CD4-positive, alpha-beta T cell (primary cell): ENCODE results near the gene GGTLC2. TPM values are rescaled to one million over a fixed set of nuclear protein-coding genes. Genes with fewer than 3 reads are reported as not detected.
"Not testable (repeated sequence)": the region's sequence is repeated elsewhere in the genome, so short reads cannot be mapped to it uniquely, and the experiment has no call there.

Experiments
- ATAC-seq: fragments of 200-7000 bp; cut with Tn5 transposase; one replicate; pipeline ENCODE4 v1.10.0; 2022; ENCODE audit warnings: mild to moderate bottlenecking; ENCODE audit not compliant: poor library complexity
- CTCF ChIA-PET: fragments of 350-600 bp; sonication (Branson Sonifier 250); formaldehyde crosslinking; loops from one replicate; lab custom pipeline; 2021; ENCODE audit warnings: antibody characterized with exemption, inconsistent platforms; lab: Charles Lee
- POLR2A ChIA-PET: fragments of 350-600 bp; sonication (Branson Sonifier 250); formaldehyde crosslinking; loops from one replicate; lab custom pipeline; 2021; ENCODE audit warnings: antibody characterized with exemption, inconsistent platforms; lab: Charles Lee
- DNase-seq, 14 experiments: peaks; one replicate each; pipeline ENCODE4 v3.0.0-alpha.2; 2013 to 2020; ENCODE audit warnings: mixed read lengths in 2 of 14
- H3K27ac ChIP-seq, 2 donors: one replicate each; pipeline versions ENCODE4 v1.5.1 to v1.7.0; 2013; ENCODE audit warnings: low read length in 2 of 2, low read depth in 1 of 2, mild to moderate bottlenecking in 1 of 2
- H3K27me3 ChIP-seq, 2 experiments: 1 replicate in 1 of 2; 2 replicates in 1 of 2; pipeline versions ENCODE4 v1.6.1 to v1.7.0; 2013; ENCODE audit warnings: low read length in 2 of 2, control low read depth in 1 of 2, mild to moderate bottlenecking in 1 of 2, moderate library complexity in 1 of 2; ENCODE audit not compliant: insufficient read depth in 2 of 2, control insufficient read depth in 1 of 2
- H3K36me3 ChIP-seq: one replicate; pipeline ENCODE4 v1.6.1; 2013; ENCODE audit warnings: low read length, control low read depth; ENCODE audit not compliant: insufficient read depth
- H3K4me1 ChIP-seq: one replicate; pipeline ENCODE4 v1.6.1; 2013; ENCODE audit warnings: low read length, control low read depth; ENCODE audit not compliant: insufficient read depth
- H3K4me3 ChIP-seq: one replicate; pipeline ENCODE4 v1.5.1; 2013; ENCODE audit warnings: mild to moderate bottlenecking, low read length, moderate library complexity
- H3K9me3 ChIP-seq, 2 experiments: 1 replicate in 1 of 2; 2 replicates in 1 of 2; pipeline versions ENCODE4 v1.6.1 to v1.7.0; 2013; ENCODE audit warnings: low read length in 2 of 2, mild to moderate bottlenecking in 2 of 2, control low read depth in 1 of 2, moderate library complexity in 1 of 2; ENCODE audit not compliant: control insufficient read depth in 1 of 2, insufficient read depth in 1 of 2
- H3K27ac Mint-ChIP-seq: one replicate; pipeline ENCODE4 v1.8.0; 2020; ENCODE audit warnings: mixed read lengths
- H3K27me3 Mint-ChIP-seq: one replicate; pipeline ENCODE4 v1.8.0; 2021; ENCODE audit warnings: mixed read lengths
- H3K36me3 Mint-ChIP-seq: one replicate; pipeline ENCODE4 v1.8.0; 2021; ENCODE audit warnings: low read depth, mixed read lengths
- H3K4me1 Mint-ChIP-seq: one replicate; pipeline ENCODE4 v1.8.0; 2021; ENCODE audit warnings: low read depth, mixed read lengths
- H3K4me3 Mint-ChIP-seq: one replicate; pipeline ENCODE4 v1.8.0; 2020; ENCODE audit warnings: mild to moderate bottlenecking, mixed read lengths
- H3K9me3 Mint-ChIP-seq: one replicate; pipeline ENCODE4 v1.8.0; 2020; ENCODE audit warnings: mixed read lengths
- CTCF ChIP-seq: fragments of 200-600 bp; IDR thresholded peaks from one replicate; pipeline ENCODE4 v1.8.0; 2022; ENCODE audit warnings: antibody characterized with exemption, mild to moderate bottlenecking
- intact Hi-C, 2 experiments: fragments of 100-400 bp; cut with DNase I in 1 of 2; cut with micrococcal nuclease in 1 of 2; formaldehyde crosslinking; loops; one replicate each; pipeline versions ENCODE4 v1.15.1 to v1.9.0; 2023 to 2025; cut with DNase I, micrococcal nuclease
- total RNA-seq, 174 experiments: library from RNA in 2 of 174; stranded (reverse) in 2 of 174; gene quantifications; one replicate each; pipeline ENCODE4 v1.2.3 and lab custom pipeline; 2021 to 2026

The GGTLC2 gene
- total RNA-seq, 2 experiments from 2014 or later: not detected

- Histone ChIP-seq H3K36me3 (no peaks in the 10 kb centered on the region), H3K27ac (no peak overlapping the region), H3K4me1 (no peaks in the 10 kb centered on the region), H3K4me3 (no peak overlapping the region), H3K9me3 (no peaks in the 10 kb centered on the region), H3K27me3 (no peaks in the 10 kb centered on the region)
- ChIA-PET POLR2A (no interaction called here), CTCF (no interaction called here)
- Mint-ChIP-seq H3K36me3 (no peaks in the 10 kb centered on the region), H3K27me3 (no peaks in the 10 kb centered on the region), H3K4me3 (no peak overlapping the region), H3K4me1 (peaks cover 6% of the 10 kb centered on the region), H3K9me3 (no peaks in the 10 kb centered on the region), H3K27ac (no peak overlapping the region)
- TF ChIP-seq CTCF: no peak
- ATAC-seq (no peak), DNase-seq (no peak)
- intact Hi-C loops: no loop called here
These were observed 26.0 kb upstream of the GGTLC2 start for GRCh38 chr22:22618448-22618847.

- no peak for TF ChIP-seq CTCF
- Histone ChIP-seq H3K27me3 (no peaks in the 10 kb centered on the region), H3K9me3 (no peaks in the 10 kb centered on the region), H3K4me3 (no peak overlapping the region), H3K4me1 (no peaks in the 10 kb centered on the region), H3K36me3 (no peaks in the 10 kb centered on the region), H3K27ac (no peak overlapping the region)
- H3K36me3 Mint-ChIP-seq: no peaks in the 10 kb centered on the region
- H3K27ac Mint-ChIP-seq: no peak overlapping the region
- no peaks in the 10 kb centered on the region for H3K9me3 Mint-ChIP-seq
- ATAC-seq (no peak), DNase-seq (no peak)
- H3K4me3 Mint-ChIP-seq: no peak overlapping the region
- ChIA-PET POLR2A (no interaction called here), CTCF (interaction anchor here (1.4 kb wide), 1 partner anchor 13 kb away, joined by 3 read pairs; no protein-coding TSS in a partner anchor)
- no peaks in the 10 kb centered on the region for H3K27me3 Mint-ChIP-seq
- intact Hi-C loops: no loop called here
- peaks cover 6% of the 10 kb centered on the region for H3K4me1 Mint-ChIP-seq
These were observed 25.5 kb upstream of the GGTLC2 start for GRCh38 chr22:22618923-22619322.

- H3K36me3 ChIP-seq: no peaks in the 10 kb centered on the region
- peaks cover 3% of the 10 kb centered on the region for H3K9me3 Mint-ChIP-seq
- H3K9me3 ChIP-seq: no peaks in the 10 kb centered on the region
- ATAC-seq (no peak), DNase-seq (no peak)
- H3K27ac Mint-ChIP-seq: no peak overlapping the region
- H3K4me3 ChIP-seq: no peak overlapping the region
- TF ChIP-seq CTCF: no peak
- no peaks in the 10 kb centered on the region for H3K4me1 ChIP-seq
- POLR2A ChIA-PET: no interaction called here
- CTCF ChIA-PET: interaction anchor here (1.4 kb wide), 1 partner anchor 14 kb away, joined by 3 read pairs; no protein-coding TSS in a partner anchor
- no peaks in the 10 kb centered on the region for H3K27me3 Mint-ChIP-seq
- no peaks in the 10 kb centered on the region for H3K36me3 Mint-ChIP-seq
- no peak overlapping the region for H3K4me3 Mint-ChIP-seq
- H3K27me3 ChIP-seq: no peaks in the 10 kb centered on the region
- H3K4me1 Mint-ChIP-seq: peaks cover 6% of the 10 kb centered on the region
- H3K27ac ChIP-seq: no peak overlapping the region
- intact Hi-C loops: no loop called here
These were observed 24.5 kb upstream of the GGTLC2 start for GRCh38 chr22:22619765-22620414.

GRCh38 chr22:22628546-22629495 is 15.6 kb upstream of the GGTLC2 start:
- H3K4me1 ChIP-seq, H3K36me3 Mint-ChIP-seq, H3K27me3 Mint-ChIP-seq, POLR2A ChIA-PET, H3K4me3 ChIP-seq, H3K9me3 Mint-ChIP-seq, DNase-seq, ATAC-seq, H3K27me3 ChIP-seq, H3K4me3 Mint-ChIP-seq, H3K36me3 ChIP-seq, H3K27ac Mint-ChIP-seq, intact Hi-C loops, H3K4me1 Mint-ChIP-seq, H3K9me3 ChIP-seq, H3K27ac ChIP-seq, CTCF ChIA-PET: not testable (repeated sequence)

- H3K4me1 ChIP-seq, H3K4me1 Mint-ChIP-seq, H3K27me3 Mint-ChIP-seq, DNase-seq, H3K36me3 Mint-ChIP-seq, intact Hi-C loops, H3K4me3 Mint-ChIP-seq, POLR2A ChIA-PET, H3K36me3 ChIP-seq, H3K27ac ChIP-seq, H3K4me3 ChIP-seq, CTCF ChIA-PET, H3K27me3 ChIP-seq, ATAC-seq, H3K9me3 ChIP-seq, H3K9me3 Mint-ChIP-seq, H3K27ac Mint-ChIP-seq: not testable (repeated sequence)
These were observed 13.2 kb upstream of the GGTLC2 start for GRCh38 chr22:22631223-22631652.
